ENCODE measurements around the gene SPDEF.

The SPDEF gene

GRCh38 chr6:34589691-34590090 lies 33.6 kb upstream of the SPDEF start:
- TF ChIP-seq EZH2phosphoT487 (IDR thresholded peaks at IDR 0.05; ENCODE audit: borderline replicate concordance, low read length) (no peak), CTCF (IDR thresholded peaks at IDR 0.05; ENCODE audit: low read depth, low read length, poor library complexity, severe bottlenecking) (no peak)
- no peak overlapping the region for H3K4me3 ChIP-seq (ENCODE audit: low read length)
- H3K9me2 ChIP-seq (replicated peaks; ENCODE audit: control insufficient read depth, low read length), result no peaks in the 10 kb centered on the region
- H3K27me3 ChIP-seq (ENCODE audit: control insufficient read depth, low read length), result no peaks in the 10 kb centered on the region
- no peaks in the 10 kb centered on the region for H3F3A ChIP-seq (ENCODE audit: control insufficient read depth, insufficient read depth)
- no peaks in the 10 kb centered on the region for H3K9me3 ChIP-seq (ENCODE audit: control insufficient read depth, insufficient read depth, low read length)
- peaks cover 36% of the 10 kb centered on the region for H3K79me2 ChIP-seq (ENCODE audit: control insufficient read depth, low read length)
- H3K4me2 ChIP-seq (ENCODE audit: low read length), result no peak overlapping the region
- H3K27ac ChIP-seq (ENCODE audit: low read depth, low read length), result no peak overlapping the region
- peaks cover 15% of the 10 kb centered on the region; the same call in 1 of the 2 replicates for H4K20me1 ChIP-seq (ENCODE audit: control insufficient read depth, insufficient read depth, low read depth, low read length)
- H3K4me1 ChIP-seq (ENCODE audit: control insufficient read depth, low read length), result peaks cover 8% of the 10 kb centered on the region
- H3K36me3 ChIP-seq (ENCODE audit: control insufficient read depth, low read length), result peaks cover 35% of the 10 kb centered on the region

DNA sequence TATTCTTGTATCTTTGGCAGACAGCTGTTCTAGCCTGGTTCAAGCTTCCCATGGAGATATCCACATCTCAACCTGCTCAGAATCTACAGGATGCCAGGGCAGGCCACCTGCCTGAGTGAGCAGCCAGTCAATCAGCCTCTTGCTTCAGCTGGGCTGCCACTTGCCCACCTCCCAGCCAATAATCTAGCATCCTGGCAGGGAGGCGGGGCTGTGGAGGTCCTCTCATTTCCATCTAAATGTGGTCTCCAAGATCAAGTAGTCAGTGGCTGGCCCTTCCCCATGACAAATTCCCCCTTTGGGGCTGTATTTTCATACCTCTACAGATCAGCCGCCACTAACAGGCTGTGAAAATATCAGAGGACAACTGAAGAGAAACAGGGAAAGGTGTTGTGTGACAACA lies 33.0 kb upstream of the SPDEF start:
- Histone ChIP-seq H3K4me1 (ENCODE audit: control insufficient read depth, low read length) (peaks cover 8% of the 10 kb centered on the region), H4K20me1 (ENCODE audit: control insufficient read depth, insufficient read depth, low read depth, low read length) (peaks cover 15% of the 10 kb centered on the region; the same call in 1 of the 2 replicates), H3K4me3 (ENCODE audit: low read length) (no peak overlapping the region), H3K9me2 (replicated peaks; ENCODE audit: control insufficient read depth, low read length) (no peaks in the 10 kb centered on the region), H3K9me3 (ENCODE audit: control insufficient read depth, insufficient read depth, low read length) (no peaks in the 10 kb centered on the region), H3K4me2 (ENCODE audit: low read length) (no peak overlapping the region), H3K27me3 (ENCODE audit: control insufficient read depth, low read length) (no peaks in the 10 kb centered on the region), H3F3A (ENCODE audit: control insufficient read depth, insufficient read depth) (no peaks in the 10 kb centered on the region), H3K27ac (ENCODE audit: low read depth, low read length) (no peak overlapping the region), H3K79me2 (ENCODE audit: control insufficient read depth, low read length) (peaks cover 31% of the 10 kb centered on the region), H3K36me3 (ENCODE audit: control insufficient read depth, low read length) (peaks cover 35% of the 10 kb centered on the region)
- TF ChIP-seq CTCF (IDR thresholded peaks at IDR 0.05; ENCODE audit: low read depth, low read length, poor library complexity, severe bottlenecking), result no peak
- no peak for TF ChIP-seq EZH2phosphoT487 (IDR thresholded peaks at IDR 0.05; ENCODE audit: borderline replicate concordance, low read length)

DNA sequence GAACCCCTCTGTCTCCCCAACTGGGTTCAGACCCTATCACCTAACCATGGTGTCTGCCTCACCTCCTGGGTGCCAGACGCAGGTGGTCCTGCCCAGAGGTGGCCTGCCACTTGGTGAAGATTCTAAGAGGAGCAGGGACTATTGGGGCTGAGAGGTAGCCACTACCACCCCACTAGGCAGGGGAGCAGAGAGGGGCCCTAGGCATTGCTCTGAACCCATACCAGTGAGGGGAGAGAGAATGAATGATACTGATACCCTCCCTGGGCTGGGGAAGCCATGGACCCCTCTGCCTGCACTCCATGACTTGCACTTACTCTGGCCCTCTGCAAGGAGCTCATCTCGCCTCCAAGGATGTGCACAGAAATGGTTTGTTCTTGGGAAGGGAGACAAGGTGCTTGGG lies 31.7 kb upstream of the SPDEF start:
- Histone ChIP-seq H3K27ac (ENCODE audit: low read depth, low read length) (no peak overlapping the region), H4K20me1 (ENCODE audit: control insufficient read depth, insufficient read depth, low read depth, low read length) (peaks cover 18% of the 10 kb centered on the region; the same call in 1 of the 2 replicates), H3F3A (ENCODE audit: control insufficient read depth, insufficient read depth) (no peaks in the 10 kb centered on the region), H3K9me3 (ENCODE audit: control insufficient read depth, insufficient read depth, low read length) (no peaks in the 10 kb centered on the region), H3K9me2 (replicated peaks; ENCODE audit: control insufficient read depth, low read length) (no peaks in the 10 kb centered on the region), H3K79me2 (ENCODE audit: control insufficient read depth, low read length) (peaks cover 20% of the 10 kb centered on the region), H3K4me3 (ENCODE audit: low read length) (no peak overlapping the region), H3K36me3 (ENCODE audit: control insufficient read depth, low read length) (peaks cover 30% of the 10 kb centered on the region), H3K4me2 (ENCODE audit: low read length) (no peak overlapping the region), H3K27me3 (ENCODE audit: control insufficient read depth, low read length) (no peaks in the 10 kb centered on the region), H3K4me1 (ENCODE audit: control insufficient read depth, low read length) (peaks cover 8% of the 10 kb centered on the region)
- TF ChIP-seq EZH2phosphoT487 (IDR thresholded peaks at IDR 0.05; ENCODE audit: borderline replicate concordance, low read length) (no peak), CTCF (IDR thresholded peaks at IDR 0.05; ENCODE audit: low read depth, low read length, poor library complexity, severe bottlenecking) (no peak)

Measured in DOHH2 (cell line).